Peyer's patch (tissue), 4 donors: ENCODE data around the gene RHCE. TPM values are rescaled to one million over a fixed set of nuclear protein-coding genes. Genes with fewer than 3 reads are reported as not detected.
"Not testable (repeated sequence)": the region's sequence is repeated elsewhere in the genome, so short reads cannot be mapped to it uniquely, and the experiment has no call there.

Source experiments
- DNase-seq, 3 donors: peaks; one replicate each; pipeline ENCODE4 v3.0.0-alpha.2; 2017 to 2019
- H3K27ac ChIP-seq, 4 donors: fragments of 200-600 bp; sonication (generic); one replicate each; pipeline ENCODE4 v1.5.1; 2016 to 2019
- H3K27me3 ChIP-seq, 2 donors: fragments of 200-600 bp; sonication (generic); one replicate each; pipeline ENCODE4 v1.5.1; 2019
- H3K36me3 ChIP-seq, 3 donors: fragments of 200-600 bp; sonication (generic); one replicate each; pipeline ENCODE4 v1.5.1; 2016 to 2019
- H3K4me1 ChIP-seq, 4 donors: fragments of 200-600 bp; sonication (generic); one replicate each; pipeline ENCODE4 v1.5.1; 2016 to 2019
- H3K4me3 ChIP-seq, 4 donors: fragments of 200-600 bp; sonication (generic); 1 replicate in 3 of 4; 2 replicates in 1 of 4; pipeline ENCODE4 v1.5.1; 2016 to 2019; ENCODE audit warnings: mild to moderate bottlenecking in 1 of 4
- H3K9me3 ChIP-seq, 4 donors: fragments of 200-600 bp; sonication (generic); one replicate each; pipeline ENCODE4 v1.5.1; 2016 to 2019; ENCODE audit warnings: mild to moderate bottlenecking in 1 of 4
- CTCF ChIP-seq, 6 experiments: fragments of 450-650 bp in 4 of 6; fragments of 200-600 bp in 2 of 6; sonication (generic) in 1 of 6; IDR thresholded peaks; one replicate each; pipeline ENCODE4 v1.5.1; 2017 to 2019; ENCODE audit warnings: antibody characterized with exemption in 6 of 6, mild to moderate bottlenecking in 3 of 6, moderate library complexity in 1 of 6
- POLR2A ChIP-seq, 2 donors: fragments of 450-650 bp; IDR thresholded peaks; one replicate each; pipeline ENCODE4 v1.5.1; 2017; ENCODE audit warnings: antibody characterized with exemption in 2 of 2, mild to moderate bottlenecking in 2 of 2, moderate library complexity in 2 of 2
- total RNA-seq, 4 donors: library from RNA; depleted of rRNA; stranded (reverse); fragments of >200 nt; gene quantifications; one replicate each; pipeline ENCODE4 v1.1.0, GENCODE V29; 2016

RHCE gene
- total RNA-seq, 4 donors from 2014 or later: 0.70 TPM; not detected in 3

- no peak for DNase-seq
- no peak overlapping the region for H3K27ac ChIP-seq
- no peak overlapping the region for H3K4me3 ChIP-seq
- peaks cover 0 to 9% (median 2%) of the 10 kb centered on the region in 4 donors for H3K4me1 ChIP-seq
- H3K9me3 ChIP-seq: no peaks in the 10 kb centered on the region
- no peak for TF ChIP-seq POLR2A (IDR thresholded peaks at IDR 0.05)
- no peak for TF ChIP-seq CTCF (IDR thresholded peaks at IDR 0.05)
- H3K36me3 ChIP-seq: no peaks in the 10 kb centered on the region
- no peaks in the 10 kb centered on the region for H3K27me3 ChIP-seq
These were observed 7.1 kb upstream of the RHCE start for GRCh38 chr1:25427696-25428095.

- Histone ChIP-seq H3K4me1 (no peaks in the 10 kb centered on the region), H3K27me3 (no peaks in the 10 kb centered on the region), H3K4me3 (no peak overlapping the region), H3K27ac (peak overlapping the region in 2 of 4 donors; percentile 55 to 68), H3K36me3 (no peaks in the 10 kb centered on the region), H3K9me3 (no peaks in the 10 kb centered on the region)
- peak in 2 of 3 donors; percentile 57 to 60 for DNase-seq
- no peak for TF ChIP-seq POLR2A (IDR thresholded peaks at IDR 0.05)
- no peak for TF ChIP-seq CTCF (IDR thresholded peaks at IDR 0.05)
These were observed 4.8 kb upstream of the RHCE start for GRCh38 chr1:25425098-25426085.

DNA sequence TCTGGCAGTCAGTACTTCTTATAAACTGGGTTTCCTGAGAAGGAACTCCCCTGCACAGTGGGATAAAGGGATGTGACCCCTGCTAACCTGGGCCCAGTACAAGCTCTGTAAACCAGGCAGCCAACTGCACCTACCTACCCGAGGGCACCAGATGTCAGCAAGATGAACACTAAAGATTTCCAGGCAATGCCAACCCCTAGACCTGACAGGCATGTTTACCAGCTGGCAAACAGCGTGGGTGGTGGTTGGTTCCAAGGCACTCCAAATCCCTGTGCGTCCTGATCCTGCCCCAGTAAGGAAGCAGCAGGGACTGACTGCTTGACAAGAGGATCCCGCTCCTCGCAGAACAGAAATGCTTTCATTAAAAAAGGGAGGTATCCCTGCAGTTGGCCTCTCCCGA is 2.6 kb upstream of the RHCE start:
- H3K4me1 ChIP-seq, H3K27ac ChIP-seq, DNase-seq, H3K36me3 ChIP-seq, H3K4me3 ChIP-seq, H3K27me3 ChIP-seq, H3K9me3 ChIP-seq: not testable (repeated sequence)

DNA sequence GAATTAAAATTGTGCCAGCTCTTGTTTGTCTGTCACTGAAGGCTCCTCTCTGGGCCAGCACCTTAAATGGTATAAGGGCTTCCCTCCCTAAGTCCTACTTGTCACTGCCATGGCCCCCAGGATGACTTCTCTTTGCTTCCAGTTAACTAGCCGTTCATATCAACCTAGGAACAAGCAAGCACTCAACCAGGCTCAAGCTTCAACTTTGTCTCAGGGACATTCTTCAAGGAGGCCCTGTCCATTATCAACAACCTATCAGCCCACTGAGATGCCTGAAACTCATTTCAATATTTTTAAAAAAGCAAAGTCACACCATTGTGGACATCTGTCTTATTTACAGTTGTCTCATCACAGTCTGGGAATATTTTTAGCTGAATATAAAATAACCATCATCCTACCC is 1.3 kb downstream of the RHCE start:
- not testable (repeated sequence) for H3K27me3 ChIP-seq, H3K27ac ChIP-seq, H3K4me1 ChIP-seq, H3K4me3 ChIP-seq, DNase-seq, H3K9me3 ChIP-seq, H3K36me3 ChIP-seq

- H3K9me3 ChIP-seq, H3K27ac ChIP-seq, H3K4me3 ChIP-seq, H3K36me3 ChIP-seq, DNase-seq, H3K4me1 ChIP-seq, H3K27me3 ChIP-seq: not testable (repeated sequence)
These were observed 3.3 kb downstream of the RHCE start for GRCh38 chr1:25417280-25417679.

DNA sequence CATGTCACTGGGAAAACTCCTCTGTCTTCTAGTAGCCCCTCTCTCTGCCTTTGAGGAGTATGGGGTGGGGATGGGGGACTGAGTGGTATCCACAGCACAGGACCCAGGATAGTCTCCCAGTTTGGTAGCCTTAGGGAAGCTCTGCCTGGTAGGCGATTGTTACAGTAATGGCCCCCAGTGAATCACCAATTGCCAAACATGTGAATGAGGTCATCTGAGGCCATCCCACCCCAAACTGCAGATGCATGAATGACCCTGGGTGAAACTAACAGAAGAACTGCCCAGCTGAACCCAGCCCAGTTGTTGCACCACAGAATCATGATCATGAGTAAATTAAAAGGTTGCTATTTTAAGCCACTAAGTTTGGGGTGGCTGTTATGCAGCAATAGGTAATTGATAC is 6.0 kb downstream of the RHCE start:
- H3K4me1 ChIP-seq, H3K27me3 ChIP-seq, DNase-seq, H3K27ac ChIP-seq, H3K36me3 ChIP-seq, H3K4me3 ChIP-seq, H3K9me3 ChIP-seq: not testable (repeated sequence)

DNA sequence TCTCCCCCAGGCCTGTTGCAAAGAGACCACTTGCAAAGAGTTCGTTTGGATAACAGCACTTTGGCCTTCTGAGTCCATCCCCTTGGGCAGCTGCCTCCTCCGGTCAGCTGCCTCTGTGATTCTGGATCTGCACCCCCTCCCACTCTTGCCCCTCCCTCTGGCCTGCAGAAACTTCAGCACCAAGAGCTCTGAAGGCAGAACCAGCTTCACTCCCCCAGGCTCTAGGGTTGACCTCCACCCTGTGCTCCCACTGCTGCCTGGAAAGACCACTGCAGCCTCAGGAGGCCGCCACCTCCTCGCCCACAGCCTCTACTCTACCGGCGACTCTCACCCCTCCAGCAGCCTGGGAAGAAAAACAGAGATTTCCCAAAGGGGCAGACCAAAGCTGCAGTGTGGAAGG is 6.5 kb downstream of the RHCE start:
- H3K4me3 ChIP-seq, H3K4me1 ChIP-seq, H3K27ac ChIP-seq, H3K36me3 ChIP-seq, H3K9me3 ChIP-seq, DNase-seq, H3K27me3 ChIP-seq: not testable (repeated sequence)

DNA sequence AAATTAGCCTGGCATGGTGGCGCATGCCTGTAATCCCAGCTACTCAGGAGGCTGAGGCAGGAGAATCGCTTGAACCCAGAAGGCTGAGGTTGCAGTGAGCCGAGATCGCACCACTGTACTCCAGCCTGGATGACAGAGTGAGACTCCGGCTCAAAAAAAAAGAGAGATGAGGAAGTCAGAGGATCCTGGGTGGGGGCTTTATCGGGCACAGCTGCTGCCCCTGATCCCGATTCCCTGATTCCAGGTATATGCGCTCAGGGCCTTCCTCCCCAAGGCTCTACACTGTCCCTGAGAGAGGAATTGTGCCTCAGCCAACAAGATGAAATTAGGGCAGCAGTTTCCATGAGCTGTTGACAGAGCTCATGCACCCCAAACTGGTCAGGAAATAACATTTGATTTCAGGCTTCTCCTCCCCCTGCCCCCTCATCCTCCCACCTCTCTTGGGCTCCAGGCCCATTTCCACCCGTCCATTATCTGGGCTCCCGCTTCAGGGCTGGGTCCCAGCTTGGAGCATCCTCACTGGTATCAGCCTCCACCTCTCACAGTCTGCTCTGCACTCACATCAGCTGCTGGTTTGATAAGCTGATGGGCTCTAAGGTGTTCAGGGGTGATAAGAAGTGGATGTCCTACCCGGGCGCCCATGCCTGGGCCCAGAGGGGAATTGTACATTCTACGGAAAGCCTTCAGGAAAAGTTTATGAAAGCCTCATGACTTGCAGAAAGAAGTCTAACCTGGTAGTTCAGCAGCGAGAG is 7.6 kb downstream of the RHCE start:
- not testable (repeated sequence) for H3K9me3 ChIP-seq, H3K4me1 ChIP-seq, DNase-seq, H3K27me3 ChIP-seq, H3K4me3 ChIP-seq, H3K36me3 ChIP-seq, H3K27ac ChIP-seq

DNA sequence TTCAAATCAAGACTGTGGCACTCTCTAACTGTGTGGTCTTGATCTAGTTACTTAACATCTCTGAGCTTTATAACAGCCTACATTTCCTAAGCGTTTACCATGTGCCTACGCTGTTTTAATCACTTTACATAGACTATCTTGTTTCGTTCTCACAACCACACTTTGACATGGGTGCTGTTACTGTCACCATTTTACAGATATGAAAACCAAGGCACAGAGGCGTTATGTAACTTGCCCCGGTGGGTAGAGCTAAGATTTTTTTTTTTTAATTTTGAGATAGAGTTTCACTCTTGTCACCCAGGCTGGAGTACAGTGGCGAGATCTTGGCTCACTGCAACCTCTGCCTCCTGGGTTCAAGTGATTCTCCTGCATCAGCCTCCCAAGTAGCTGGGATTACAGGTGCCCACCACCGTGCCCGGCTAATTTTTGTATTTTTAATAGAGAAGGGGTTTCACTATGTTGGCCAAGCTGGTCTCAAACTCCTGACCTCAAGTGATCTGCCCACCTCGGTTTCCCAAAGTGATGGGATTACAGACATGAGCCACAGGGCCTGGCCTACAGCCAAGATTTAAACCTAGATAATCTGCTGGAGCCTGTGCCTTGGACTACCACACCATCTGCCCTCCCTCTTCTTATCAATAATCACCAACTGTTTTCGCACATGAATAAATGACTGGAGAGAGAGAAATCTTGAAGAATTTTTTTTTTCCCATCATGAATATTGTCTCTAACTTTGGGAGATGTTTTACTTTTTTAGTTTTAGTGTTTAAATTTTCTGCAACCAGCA is 10.8 kb downstream of the RHCE start:
- H3K27ac ChIP-seq, H3K9me3 ChIP-seq, H3K36me3 ChIP-seq, DNase-seq, H3K27me3 ChIP-seq, H3K4me3 ChIP-seq, H3K4me1 ChIP-seq: not testable (repeated sequence)

DNA sequence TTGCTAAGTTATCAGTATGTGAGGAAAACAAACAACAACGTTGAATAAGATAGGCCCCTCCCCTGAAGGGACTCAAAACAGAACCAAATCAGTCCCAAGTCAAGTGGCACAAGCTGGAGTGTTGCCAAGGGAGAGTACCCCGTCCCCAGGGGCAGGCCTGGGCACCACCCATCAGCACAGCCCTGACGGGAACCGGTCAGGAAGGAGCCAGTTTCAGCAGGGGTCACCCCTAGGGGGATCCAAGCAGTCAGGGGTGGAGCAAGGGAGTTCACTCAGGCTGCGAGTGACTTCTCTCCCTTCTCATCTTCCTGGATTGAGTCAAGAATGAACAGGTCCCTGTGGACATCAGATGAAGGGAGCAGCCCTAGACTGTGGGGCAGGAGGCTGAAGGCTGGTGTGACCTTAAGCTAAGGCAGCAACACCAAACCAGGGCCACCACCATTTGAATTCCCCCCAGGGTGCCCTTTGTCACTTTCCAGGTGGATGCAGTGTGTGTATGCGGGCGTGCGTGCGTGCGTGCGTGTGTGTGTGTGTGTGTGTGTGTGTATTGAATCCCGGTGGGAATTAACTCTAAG is 14.8 kb downstream of the RHCE start:
- not testable (repeated sequence) for H3K9me3 ChIP-seq, H3K4me1 ChIP-seq, H3K27ac ChIP-seq, H3K4me3 ChIP-seq, H3K36me3 ChIP-seq, DNase-seq, H3K27me3 ChIP-seq
